B cell (primary cell): ENCODE measurements around the gene UPK2. TPM values are rescaled to one million over a fixed set of nuclear protein-coding genes. Genes with fewer than 3 reads are reported as not detected.
"Not testable (repeated sequence)": the region's sequence is repeated elsewhere in the genome, so short reads cannot be mapped to it uniquely, and the experiment has no call there.

Experiments used
- ATAC-seq: fragments of 200-7000 bp; cut with Tn5 transposase; one replicate; pipeline ENCODE4 v1.10.0; 2021; ENCODE audit warnings: low read depth, mild to moderate bottlenecking, moderate number of reproducible peaks, moderate library complexity
- CTCF ChIA-PET: fragments of 350-600 bp; sonication (Branson Sonifier 250); formaldehyde crosslinking; loops from one replicate; lab custom pipeline; 2021; ENCODE audit warnings: antibody characterized with exemption, inconsistent platforms; lab: Charles Lee
- POLR2A ChIA-PET: fragments of 350-600 bp; sonication (Branson Sonifier 250); formaldehyde crosslinking; loops from one replicate; lab custom pipeline; 2021; ENCODE audit warnings: antibody characterized with exemption; lab: Charles Lee
- DNase-seq: peaks from one replicate; pipeline ENCODE4 v3.0.0; 2013
- H2AFZ ChIP-seq: 2 replicates; pipeline ENCODE4 v1.6.1; 2012; ENCODE audit warnings: mild to moderate bottlenecking, low read depth, low read length; ENCODE audit not compliant: insufficient read depth, poor library complexity, severe bottlenecking
- H3K27ac ChIP-seq, 2 donors: 1 replicate in 1 of 2; 2 replicates in 1 of 2; pipeline ENCODE4 v1.5.1; 2012 to 2013; ENCODE audit warnings: low read length in 2 of 2, mild to moderate bottlenecking in 2 of 2, moderate library complexity in 1 of 2
- H3K27me3 ChIP-seq, 4 experiments: fragments of 200-600 bp in 1 of 4; sonication (generic) in 1 of 4; replicated peaks in 1 of 4; 1 replicate in 2 of 4; 2 replicates in 2 of 4; pipeline versions ENCODE4 v1.6.1 to v1.7.0; 2013 to 2016; ENCODE audit warnings: low read length in 3 of 4, mild to moderate bottlenecking in 2 of 4, mixed read lengths in 1 of 4, moderate library complexity in 1 of 4; ENCODE audit not compliant: insufficient read depth in 4 of 4, control insufficient read depth in 3 of 4; ENCODE audit errors: control extremely low read depth in 1 of 4
- H3K36me3 ChIP-seq, 2 experiments: replicated peaks in 1 of 2; 1 replicate in 1 of 2; 2 replicates in 1 of 2; pipeline versions ENCODE4 v1.6.1 to v1.7.1; 2013; ENCODE audit warnings: low read length in 1 of 2; ENCODE audit not compliant: insufficient read depth in 2 of 2, control insufficient read depth in 1 of 2; ENCODE audit errors: control extremely low read depth in 1 of 2, extremely low read depth in 1 of 2
- H3K4me1 ChIP-seq, 2 donors: fragments of 200-600 bp in 1 of 2; sonication (generic) in 1 of 2; 1 replicate in 1 of 2; 2 replicates in 1 of 2; pipeline versions ENCODE4 v1.5.1 to v1.6.1; 2013 to 2017; ENCODE audit warnings: low read length in 2 of 2; ENCODE audit not compliant: control insufficient read depth in 2 of 2, insufficient read depth in 2 of 2
- H3K4me2 ChIP-seq: replicated peaks from 2 replicates; pipeline ENCODE3; 2012; ENCODE audit warnings: mild to moderate bottlenecking, low read depth, low read length; ENCODE audit not compliant: poor library complexity, severe bottlenecking
- H3K4me3 ChIP-seq, 5 experiments: fragments of 200-600 bp in 1 of 5; sonication (generic) in 1 of 5; 1 replicate in 3 of 5; 2 replicates in 2 of 5; pipeline versions ENCODE4 v1.5.1 to v1.7.0; 2011 to 2016; ENCODE audit warnings: low read length in 4 of 5, mild to moderate bottlenecking in 4 of 5, low read depth in 2 of 5, control low read depth in 1 of 5, moderate library complexity in 1 of 5; ENCODE audit not compliant: insufficient read depth in 1 of 5; ENCODE audit errors: control extremely low read depth in 1 of 5, extremely low read depth in 1 of 5
- H3K79me2 ChIP-seq: fragments of 200-600 bp; sonication (generic); one replicate; pipeline ENCODE4 v1.6.0; 2016; ENCODE audit warnings: low read length; ENCODE audit not compliant: control insufficient read depth, insufficient read depth
- H3K9ac ChIP-seq: fragments of 200-600 bp; sonication (generic); 2 replicates; pipeline ENCODE4 v1.6.1; 2017; ENCODE audit warnings: mild to moderate bottlenecking, low read length, moderate library complexity
- H3K9me3 ChIP-seq, 3 donors: one replicate each; pipeline versions ENCODE4 v1.6.1 to v1.7.1; 2013; ENCODE audit warnings: low read length in 2 of 3; ENCODE audit not compliant: control insufficient read depth in 2 of 3, insufficient read depth in 1 of 3; ENCODE audit errors: control extremely low read depth in 1 of 3
- H4K20me1 ChIP-seq: 2 replicates; pipeline ENCODE4 v1.6.0; 2012; ENCODE audit warnings: mild to moderate bottlenecking, low read length; ENCODE audit not compliant: insufficient read depth, control insufficient read depth, poor library complexity, severe bottlenecking
- H3K27ac Mint-ChIP-seq: one replicate; pipeline ENCODE4 v1.8.0; 2021; ENCODE audit warnings: mixed read lengths
- H3K27me3 Mint-ChIP-seq: one replicate; pipeline ENCODE4 v1.8.0; 2021; ENCODE audit warnings: mixed read lengths
- H3K4me1 Mint-ChIP-seq: one replicate; pipeline ENCODE4 v1.8.0; 2021; ENCODE audit warnings: mixed read lengths
- H3K4me3 Mint-ChIP-seq: one replicate; pipeline ENCODE4 v1.8.0; 2021; ENCODE audit warnings: mixed read lengths
- H3K9me3 Mint-ChIP-seq: one replicate; pipeline ENCODE4 v1.8.0; 2022; ENCODE audit warnings: mixed read lengths; ENCODE audit not compliant: insufficient read depth
- EZH2 ChIP-seq: IDR thresholded peaks from 2 replicates; pipeline ENCODE4 v1.6.1; 2012; ENCODE audit warnings: borderline replicate concordance, low read depth, mild to moderate bottlenecking, moderate library complexity, low read length; ENCODE audit not compliant: insufficient read depth, poor library complexity, severe bottlenecking
- WGBS: methylation state at CpG from one replicate; pipeline ENCODE4 v1.1.5; 2013; ENCODE audit warnings: missing lambda C conversion rate; ENCODE audit not compliant: insufficient coverage; 5-methylcytosine and 5-hydroxymethylcytosine counted together
- intact Hi-C: fragments of 100-400 bp; cut with micrococcal nuclease; formaldehyde crosslinking; loops from one replicate; pipeline ENCODE4 v1.10.0; 2022
- polyA plus RNA-seq: library from polyadenylated mRNA; depleted of rRNA; stranded (reverse); fragments of >200 nt; gene quantifications from 2 replicates; pipeline ENCODE4 v1.2.3, GENCODE V29; 2012
- total RNA-seq, 2 donors: library from RNA; stranded (reverse); fragments of 120-200 nt in 1 of 2; gene quantifications; 1 replicate in 1 of 2; 2 replicates in 1 of 2; pipeline versions ENCODE4 v1.2.3 to v1.2.4, GENCODE V29; 2013 to 2022
- TF ChIP-seq, protein P1 (sequence below): fragments of 200-600 bp; IDR thresholded peaks from one replicate; pipeline ENCODE4 v1.8.0; 2022; ENCODE audit warnings: antibody characterized with exemption, mild to moderate bottlenecking

UPK2 gene
- total and polyA plus RNA-seq, 2 donors (not counting 1 experiment from before 2014, with no cell fraction given): 0.43 TPM; not detected in 1

GRCh38 chr11:118953265-118953664, 2.8 kb upstream of the UPK2 start:
- no peak overlapping the region for H3K4me3 ChIP-seq
- no peak overlapping the region for H3K9ac ChIP-seq
- H3K4me2 ChIP-seq: no peak overlapping the region
- peaks cover 0 to 6% of the 10 kb centered on the region in 2 donors for H3K4me1 ChIP-seq
- ChIA-PET CTCF (interaction anchor here (0.6 to 3.1 kb wide), 4 partner anchors 8 to 263 kb away, joined by 3 to 16 read pairs (median 3); no protein-coding TSS in a partner anchor), POLR2A (interaction anchor here (0.6 to 0.7 kb wide), 5 partner anchors 35 to 611 kb away, joined by 3 to 12 read pairs (median 4); partner anchors contain the start of gene CD3D)
- no peaks in the 10 kb centered on the region for H3K9me3 ChIP-seq
- peaks cover 23% of the 10 kb centered on the region for H3K27me3 Mint-ChIP-seq
- H3K36me3 ChIP-seq: no peaks in the 10 kb centered on the region
- H3K9me3 Mint-ChIP-seq: no peaks in the 10 kb centered on the region
- TF ChIP-seq EZH2: no peak
- TF ChIP-seq, protein P1, sequence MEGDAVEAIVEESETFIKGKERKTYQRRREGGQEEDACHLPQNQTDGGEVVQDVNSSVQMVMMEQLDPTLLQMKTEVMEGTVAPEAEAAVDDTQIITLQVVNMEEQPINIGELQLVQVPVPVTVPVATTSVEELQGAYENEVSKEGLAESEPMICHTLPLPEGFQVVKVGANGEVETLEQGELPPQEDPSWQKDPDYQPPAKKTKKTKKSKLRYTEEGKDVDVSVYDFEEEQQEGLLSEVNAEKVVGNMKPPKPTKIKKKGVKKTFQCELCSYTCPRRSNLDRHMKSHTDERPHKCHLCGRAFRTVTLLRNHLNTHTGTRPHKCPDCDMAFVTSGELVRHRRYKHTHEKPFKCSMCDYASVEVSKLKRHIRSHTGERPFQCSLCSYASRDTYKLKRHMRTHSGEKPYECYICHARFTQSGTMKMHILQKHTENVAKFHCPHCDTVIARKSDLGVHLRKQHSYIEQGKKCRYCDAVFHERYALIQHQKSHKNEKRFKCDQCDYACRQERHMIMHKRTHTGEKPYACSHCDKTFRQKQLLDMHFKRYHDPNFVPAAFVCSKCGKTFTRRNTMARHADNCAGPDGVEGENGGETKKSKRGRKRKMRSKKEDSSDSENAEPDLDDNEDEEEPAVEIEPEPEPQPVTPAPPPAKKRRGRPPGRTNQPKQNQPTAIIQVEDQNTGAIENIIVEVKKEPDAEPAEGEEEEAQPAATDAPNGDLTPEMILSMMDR: no peak
- DNase-seq (no peak), ATAC-seq (no peak)
- H3K27ac ChIP-seq: no peak overlapping the region
- no peak overlapping the region for H3K4me3 Mint-ChIP-seq
- H4K20me1 ChIP-seq: no peaks in the 10 kb centered on the region
- peaks cover 0 to 13% (median 0%) of the 10 kb centered on the region in 4 experiments for H3K27me3 ChIP-seq
- intact Hi-C loops: no loop called here
- H3K27ac Mint-ChIP-seq: no peak overlapping the region
- WGBS: 66% methylated on average over 2 of the region's 6 CpGs
- H3K79me2 ChIP-seq: peaks cover 9% of the 10 kb centered on the region
- peaks cover 5% of the 10 kb centered on the region for H3K4me1 Mint-ChIP-seq
- H2AFZ ChIP-seq: no peak overlapping the region

DNA sequence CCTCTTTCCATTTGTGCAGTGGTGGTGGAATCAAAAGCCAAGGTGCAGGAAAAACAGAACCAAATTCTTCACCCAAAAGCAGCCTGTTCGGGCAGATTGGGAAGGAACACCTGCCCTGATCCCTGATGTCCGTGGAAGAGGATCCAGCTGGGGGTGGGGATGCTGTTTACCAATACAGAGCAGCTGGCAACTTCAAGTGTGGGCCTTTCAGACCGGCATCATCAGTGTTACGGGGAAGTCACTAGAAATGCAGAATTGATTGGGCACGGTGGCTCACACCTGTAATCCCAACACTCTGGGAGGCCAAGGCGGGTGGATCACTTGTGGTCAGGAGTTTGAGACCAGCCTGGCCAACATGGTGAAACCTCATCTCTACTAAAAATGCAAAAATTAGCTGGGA, 2.1 kb upstream of the UPK2 start:
- H3K9me3 ChIP-seq, H3K79me2 ChIP-seq, H3K4me2 ChIP-seq, H3K27ac ChIP-seq, H3K4me3 Mint-ChIP-seq, H2AFZ ChIP-seq, H3K9ac ChIP-seq, H3K4me1 Mint-ChIP-seq, DNase-seq, H3K9me3 Mint-ChIP-seq, H3K4me1 ChIP-seq, H3K27ac Mint-ChIP-seq, ATAC-seq, H4K20me1 ChIP-seq, intact Hi-C loops, H3K36me3 ChIP-seq, H3K4me3 ChIP-seq: not testable (repeated sequence)
- H3K27me3 Mint-ChIP-seq: peaks cover 25% of the 10 kb centered on the region
- CTCF ChIA-PET: interaction anchor here (1.1 to 3.1 kb wide), 5 partner anchors 11 to 264 kb away, joined by 3 to 16 read pairs (median 3); no protein-coding TSS in a partner anchor
- POLR2A ChIA-PET: interaction anchor here (0.6 to 1.0 kb wide), 3 partner anchors 162 to 612 kb away, joined by 3 to 4 read pairs (median 3); partner anchors contain the start of gene CD3D
- H3K27me3 ChIP-seq: peaks cover 0 to 13% (median 0%) of the 10 kb centered on the region in 4 experiments
- 69% methylated on average over 6 of the region's 6 CpGs for WGBS
